Cortex of kidney (tissue), 1 donor: Measurements from ENCODE around the gene NAT8L.

Experiments
- DNase-seq: peaks from one replicate; lab custom pipeline; 2025; lab: John Stamatoyannopoulos, UW

The NAT8L gene

DNA sequence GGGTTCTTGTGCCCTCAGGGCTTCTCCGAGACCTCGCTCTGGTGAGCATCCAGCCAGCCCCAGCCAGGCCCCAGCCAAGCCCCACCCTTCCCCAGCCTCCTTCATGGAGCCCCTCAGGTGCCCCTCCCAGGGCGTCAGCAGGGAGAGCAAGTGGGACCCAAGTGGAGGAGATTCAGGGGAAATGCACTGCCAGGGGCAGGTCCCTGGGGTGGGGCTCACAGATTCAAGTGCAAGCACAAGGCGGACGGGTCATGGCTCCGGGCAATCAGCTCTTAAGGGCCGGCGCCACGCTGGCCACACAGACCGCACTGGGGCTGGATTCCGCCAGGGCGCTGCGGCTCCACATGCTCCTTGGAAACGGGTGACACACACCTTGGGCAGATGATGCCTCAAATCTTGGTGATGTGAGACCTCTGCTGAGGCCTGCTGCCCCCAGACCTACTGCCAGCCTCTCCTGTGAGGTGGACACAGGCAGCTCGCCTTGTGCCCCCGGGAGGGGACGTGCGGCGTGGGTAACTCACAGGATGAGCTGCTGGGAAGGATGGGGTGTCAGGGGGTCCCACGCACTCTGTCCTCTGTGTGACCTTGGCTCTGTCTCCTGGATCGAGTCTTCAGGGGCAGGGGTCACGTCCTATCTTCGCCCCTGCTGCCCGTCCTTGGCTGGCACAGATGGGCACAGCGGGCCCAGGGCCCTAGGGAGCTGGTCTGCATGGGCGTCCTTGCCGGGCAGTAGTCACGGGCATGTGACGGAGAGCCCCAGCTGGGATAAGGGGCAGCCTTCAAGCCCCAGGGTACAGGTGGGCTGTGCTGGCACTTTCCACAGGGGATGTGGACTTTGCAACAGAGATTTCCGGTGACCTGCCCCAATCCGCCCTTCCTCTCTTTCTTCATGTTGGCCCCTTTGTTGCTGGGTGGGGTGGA, 17.1 kb downstream of the NAT8L start:
- no peak for DNase-seq

DNA sequence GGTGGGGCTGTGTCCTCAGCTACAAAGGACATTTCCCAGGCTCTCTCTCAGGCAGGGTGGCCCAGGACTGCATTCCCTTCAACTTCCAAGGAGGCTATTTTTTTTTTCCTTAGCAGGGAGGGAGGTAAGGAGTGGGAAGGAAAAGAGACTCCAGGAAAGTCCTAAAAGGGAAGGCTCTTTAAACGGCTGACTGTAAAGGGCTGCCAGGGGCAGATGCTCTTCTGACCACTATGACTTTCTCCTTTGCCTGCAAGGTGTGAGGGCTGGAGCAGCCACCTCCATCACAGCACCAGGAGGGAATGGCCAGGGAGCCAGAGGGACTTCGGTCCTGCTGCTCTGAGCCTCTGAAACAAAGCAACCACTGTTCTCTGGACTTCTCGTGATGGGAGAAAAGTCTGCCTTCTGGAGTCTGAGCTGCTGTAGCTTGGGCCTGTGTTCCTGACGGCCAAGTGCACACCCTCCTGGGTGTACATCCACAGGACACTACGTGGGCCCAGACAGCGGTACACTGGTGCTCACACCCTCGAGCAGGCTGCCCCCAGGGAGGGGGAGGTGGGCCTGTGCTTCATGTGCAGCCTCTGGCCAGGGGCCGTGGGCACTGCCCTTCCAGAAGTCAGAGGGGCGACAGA, 17.9 kb downstream of the NAT8L start:
- no peak for DNase-seq

DNA sequence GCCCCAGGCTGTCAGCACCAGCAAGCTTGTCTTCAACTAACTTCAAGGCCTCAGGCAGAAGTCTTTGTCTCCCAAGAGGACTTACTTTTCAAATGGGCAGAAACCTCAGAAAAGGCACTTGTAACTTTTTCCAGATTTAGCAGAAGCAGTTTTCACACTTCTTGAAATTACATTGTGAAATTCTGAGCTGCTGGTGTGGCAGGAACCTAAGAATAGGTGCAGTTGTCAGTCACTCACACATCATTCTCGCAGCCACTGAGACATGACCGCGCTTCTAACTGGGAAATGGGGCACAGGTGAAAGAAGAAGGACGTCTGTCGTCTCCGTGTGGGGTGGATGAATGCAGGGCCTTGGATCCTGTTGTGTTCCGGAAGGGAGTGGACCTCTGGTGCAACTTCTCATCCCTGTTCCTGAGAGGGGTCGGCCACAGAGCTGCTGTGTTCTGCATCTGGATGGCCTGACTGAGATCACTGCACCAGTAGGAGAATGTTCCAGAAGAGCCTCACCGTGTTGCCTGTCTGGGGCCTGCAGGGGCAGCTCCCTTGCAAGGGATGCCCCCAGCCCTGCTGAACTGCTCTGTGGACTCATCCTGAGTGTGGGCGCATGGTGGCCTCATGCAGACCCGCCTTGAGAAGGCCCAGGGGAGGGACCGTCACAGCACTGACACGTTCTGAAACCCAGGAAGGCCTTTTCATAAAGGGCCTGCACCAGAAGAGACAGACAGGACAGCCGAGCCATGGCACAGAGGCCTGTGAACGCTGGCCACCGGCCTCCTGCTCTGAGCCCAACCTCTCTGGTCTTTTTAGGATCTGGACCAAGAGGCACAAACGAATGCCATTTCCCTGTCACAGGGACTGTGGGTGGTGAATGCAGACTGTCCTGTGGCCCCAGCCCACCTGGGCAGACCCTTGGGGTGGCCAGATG, 18.7 kb downstream of the NAT8L start:
- DNase-seq, result no peak

DNA sequence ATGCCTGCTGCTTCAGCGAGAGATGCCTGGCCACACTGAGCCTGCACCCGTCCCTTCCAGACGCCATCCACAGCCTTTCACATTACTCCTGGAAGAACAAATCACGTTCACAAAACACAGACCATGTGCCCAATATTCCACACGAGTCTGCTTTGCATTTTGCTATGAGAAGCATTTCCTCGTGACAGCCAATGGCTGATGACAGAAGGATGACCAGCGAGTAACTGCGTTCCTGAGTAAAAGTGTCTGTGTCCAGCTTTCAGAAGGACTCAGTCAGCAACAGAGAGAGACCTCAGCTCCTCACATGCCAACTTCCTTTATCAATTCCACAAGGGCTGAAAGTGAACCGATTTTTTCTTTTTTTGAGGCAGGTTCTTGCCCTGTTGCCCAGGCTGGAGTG, 19.5 kb downstream of the NAT8L start:
- no peak for DNase-seq

DNA sequence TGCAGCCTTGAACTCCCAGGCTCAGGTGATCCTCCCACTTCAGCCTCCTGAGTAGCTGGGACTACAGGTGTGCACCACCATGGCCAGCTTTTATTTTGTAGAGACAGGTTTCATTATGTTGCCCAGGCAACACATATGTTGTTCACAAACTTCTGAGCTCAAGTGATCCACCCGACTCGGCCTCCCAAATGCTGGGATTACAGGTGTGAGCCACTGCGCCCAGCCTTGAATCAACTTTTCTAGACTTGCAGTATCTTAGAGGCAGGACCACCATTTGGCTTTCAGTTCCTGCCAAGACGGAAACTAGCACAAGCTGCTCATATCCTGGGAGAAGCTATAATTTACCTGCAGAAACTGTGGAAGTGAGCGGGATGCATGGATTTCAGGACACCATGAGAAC, 19.9 kb downstream of the NAT8L start:
- no peak for DNase-seq

DNA sequence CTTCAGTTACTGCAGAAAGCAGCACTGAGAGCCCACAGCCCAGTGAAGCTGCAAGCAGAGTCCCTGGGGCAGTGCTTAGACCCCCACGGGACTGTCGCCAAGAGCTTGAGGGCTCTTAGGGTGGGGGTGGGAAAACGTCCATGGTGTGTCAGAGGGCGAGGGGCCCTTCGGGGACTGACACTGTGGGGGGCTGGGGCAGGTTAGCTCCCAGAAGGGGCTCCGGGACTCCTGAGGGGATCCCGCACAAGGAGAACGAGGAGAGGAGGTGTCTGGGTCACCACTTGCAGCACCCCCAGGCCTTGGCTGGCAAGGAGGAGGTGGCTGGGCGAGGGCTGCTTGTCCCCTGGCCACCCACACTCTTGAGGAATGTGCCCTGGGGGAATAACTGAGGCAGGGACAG, 20.8 kb downstream of the NAT8L start:
- DNase-seq, result no peak

DNA sequence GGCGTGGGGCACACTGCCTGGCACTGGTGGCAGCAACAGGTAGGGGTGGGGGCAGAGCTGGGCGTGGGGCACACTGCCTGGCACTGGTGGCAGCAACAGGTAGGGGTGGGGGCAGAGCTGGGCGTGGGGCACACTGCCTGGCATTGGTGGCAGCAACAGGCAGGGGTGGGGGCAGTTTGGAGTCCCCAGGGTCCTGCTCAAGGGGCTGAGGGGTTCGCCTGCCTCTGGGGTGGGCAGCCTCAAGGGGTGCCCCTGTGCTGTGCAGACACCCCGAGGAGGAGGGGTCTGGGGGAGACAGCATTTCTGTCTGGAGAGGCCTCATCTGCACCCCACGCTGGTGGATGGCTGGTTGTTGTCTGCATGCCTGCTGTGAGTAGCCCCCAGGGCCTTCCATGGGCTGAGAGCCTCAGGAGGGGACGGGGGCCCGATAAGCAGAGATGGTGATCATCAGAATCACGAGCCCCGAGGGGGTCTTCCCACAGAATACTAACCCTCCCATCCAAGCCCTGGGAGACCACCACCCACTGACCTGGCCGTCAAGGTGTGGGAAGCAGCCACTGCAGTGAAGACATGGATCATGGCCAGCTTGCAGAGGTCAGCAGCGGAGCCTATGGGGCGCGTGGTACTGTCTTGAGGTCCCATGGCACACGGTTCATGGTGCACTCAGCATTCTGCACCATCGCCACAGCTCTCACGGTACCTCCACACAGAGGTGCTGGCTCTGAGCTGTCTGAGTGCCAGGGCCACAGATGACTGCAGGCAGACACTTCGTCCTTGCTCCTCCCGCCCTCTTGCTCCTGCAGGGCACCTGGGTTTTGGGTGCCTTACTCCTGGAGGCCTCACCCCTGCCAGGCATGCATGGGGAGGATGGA, 21.5 kb downstream of the NAT8L start:
- DNase-seq, result no peak

DNA sequence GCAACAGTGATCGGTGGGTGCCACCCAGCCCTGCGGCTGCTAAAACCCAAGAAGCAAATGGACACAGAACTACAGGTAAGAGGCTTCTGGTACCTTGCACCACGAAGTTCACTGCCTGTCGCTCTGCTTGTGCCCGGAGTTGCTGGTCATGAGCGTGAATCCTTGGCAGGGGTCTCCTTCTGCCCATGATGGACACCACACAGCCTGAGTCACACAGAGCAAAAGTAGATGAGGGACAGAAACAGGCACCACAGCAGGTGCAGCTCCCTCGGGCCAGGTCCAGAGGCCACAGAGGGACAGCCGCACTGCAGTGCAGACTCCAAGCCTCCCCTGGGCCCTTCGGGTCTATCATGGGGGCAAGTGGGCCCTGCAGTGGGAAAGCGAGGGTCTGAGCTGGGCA, 22.4 kb downstream of the NAT8L start:
- no peak for DNase-seq

DNA sequence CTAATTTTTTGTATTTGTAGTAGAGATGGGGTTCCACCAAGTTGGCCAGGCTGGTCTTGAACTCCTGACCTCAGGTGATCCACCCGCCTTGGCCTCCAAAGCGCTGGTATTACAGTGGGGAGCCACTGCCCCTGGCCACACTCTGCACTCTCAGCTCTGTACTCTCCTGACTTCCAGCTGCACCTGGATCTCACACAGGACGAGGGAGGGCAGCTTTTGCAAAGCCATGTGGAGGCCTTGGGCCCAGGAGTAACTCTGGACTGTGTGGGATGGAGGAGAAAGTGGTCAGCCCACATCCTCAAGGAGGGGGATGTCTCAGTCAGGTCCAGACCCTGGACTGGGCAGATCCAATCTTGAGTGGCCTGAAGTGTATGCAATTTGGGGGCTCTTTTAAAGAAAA, 23.0 kb downstream of the NAT8L start:
- no peak for DNase-seq

DNA sequence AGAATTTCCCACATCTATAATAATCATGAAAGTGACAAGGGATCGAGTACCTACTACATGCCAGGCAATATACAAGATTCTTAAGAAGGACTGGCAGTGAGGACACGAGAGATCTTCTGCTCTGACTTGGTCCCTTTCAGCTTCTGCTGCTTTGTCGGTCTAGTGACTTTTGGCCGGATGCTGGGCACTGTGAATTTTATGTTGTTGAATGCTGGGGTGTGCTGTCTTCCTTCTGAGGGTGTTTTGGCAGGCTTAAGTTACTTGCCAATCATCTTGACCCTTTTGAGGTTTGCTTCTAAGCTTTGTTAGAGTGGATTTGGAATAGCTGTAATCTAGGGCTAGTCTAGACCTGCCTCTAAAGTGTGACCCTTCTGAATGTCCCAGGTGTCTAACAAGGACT, 23.5 kb downstream of the NAT8L start:
- no peak for DNase-seq

DNA sequence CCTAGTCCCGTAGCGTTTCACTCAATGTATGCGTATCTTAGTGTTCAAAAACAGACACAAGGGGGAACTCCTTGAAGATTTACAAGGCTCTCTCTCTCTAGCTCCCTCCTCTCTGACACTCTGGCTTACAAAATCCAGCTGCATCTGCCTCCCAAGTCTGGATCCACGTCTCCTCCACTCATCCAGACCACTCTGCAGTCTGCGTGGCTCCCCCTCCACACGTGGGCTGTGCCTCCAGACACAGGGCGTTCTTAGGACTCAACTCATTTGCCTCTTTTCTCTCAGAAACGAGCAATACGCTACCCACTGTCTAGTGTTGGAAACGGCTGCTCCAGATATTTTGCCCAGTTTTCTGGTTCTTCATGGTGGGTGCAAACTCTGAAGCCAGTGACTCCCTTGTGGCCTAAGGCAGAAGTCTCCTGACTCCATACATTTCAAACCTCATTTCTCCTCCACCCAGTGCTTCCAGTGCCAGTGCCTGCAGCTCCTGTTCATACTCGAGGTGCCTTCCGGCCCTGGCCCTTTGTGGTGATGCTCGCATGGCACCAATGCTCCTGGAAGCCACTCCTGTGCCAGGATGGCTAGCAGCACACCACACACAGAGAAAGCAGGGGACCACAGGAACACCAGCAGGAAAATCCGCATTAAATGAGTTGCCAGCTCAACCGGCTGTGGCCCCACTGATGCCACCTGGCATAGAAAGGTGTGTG, 24.1 kb downstream of the NAT8L start:
- DNase-seq, result no peak

DNA sequence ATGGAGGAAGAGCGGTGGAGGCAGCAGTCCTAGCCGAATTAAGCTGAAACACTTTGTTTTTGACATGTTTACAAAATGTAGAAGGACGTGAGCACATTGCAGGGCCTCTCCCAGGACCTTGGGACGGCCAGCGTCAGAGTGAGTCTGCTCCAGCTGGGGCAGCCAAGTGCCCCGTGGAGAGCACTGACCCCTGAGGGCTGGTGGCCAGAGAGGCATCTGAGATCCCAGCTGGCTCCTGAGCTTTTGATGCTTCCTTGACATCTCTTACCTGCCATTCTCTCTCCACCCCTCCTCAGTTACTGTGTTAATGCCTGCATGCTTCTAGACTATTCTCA, 24.7 kb downstream of the NAT8L start:
- no peak for DNase-seq

DNA sequence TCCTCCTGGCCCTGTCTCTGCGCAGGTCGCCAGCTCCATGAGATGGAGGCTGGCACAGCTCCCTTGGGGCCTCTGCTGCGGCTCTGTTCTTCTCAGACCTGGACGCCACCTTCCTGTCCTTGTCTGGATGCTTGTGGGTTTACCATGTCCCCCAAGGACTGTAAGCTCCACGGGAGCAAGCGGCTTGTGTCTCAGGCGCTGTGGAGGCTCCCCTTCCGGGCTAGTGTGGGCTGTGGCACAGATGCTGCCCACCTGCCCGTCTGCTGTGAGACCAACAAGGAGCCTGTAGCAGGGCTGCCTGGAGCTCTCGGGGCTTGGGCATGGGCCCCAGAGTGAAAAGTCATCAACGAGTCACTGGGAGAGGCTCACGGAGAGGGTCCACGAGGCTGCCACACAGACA, 25.2 kb downstream of the NAT8L start:
- DNase-seq, result no peak

DNA sequence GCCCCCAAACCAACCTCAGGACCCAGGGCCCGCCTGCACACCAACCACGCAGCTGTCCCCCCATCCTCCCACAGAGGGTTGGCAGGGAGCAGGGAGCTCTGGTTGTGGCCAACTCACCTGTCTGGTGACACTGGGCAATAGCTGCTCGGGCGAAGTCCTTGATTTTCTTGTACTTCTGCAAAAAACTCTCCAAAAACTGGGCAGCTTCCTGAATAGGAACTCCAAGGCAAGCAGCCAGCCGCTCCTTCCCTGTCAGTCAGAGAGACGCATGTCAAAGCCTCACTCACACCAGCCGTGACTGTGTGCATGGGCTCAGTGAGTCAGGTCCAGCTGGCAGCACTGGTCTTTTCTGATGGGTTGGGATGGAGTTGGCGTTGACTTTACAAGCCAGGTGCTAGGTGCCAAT, 26.4 kb downstream of the NAT8L start:
- DNase-seq, result no peak

DNA sequence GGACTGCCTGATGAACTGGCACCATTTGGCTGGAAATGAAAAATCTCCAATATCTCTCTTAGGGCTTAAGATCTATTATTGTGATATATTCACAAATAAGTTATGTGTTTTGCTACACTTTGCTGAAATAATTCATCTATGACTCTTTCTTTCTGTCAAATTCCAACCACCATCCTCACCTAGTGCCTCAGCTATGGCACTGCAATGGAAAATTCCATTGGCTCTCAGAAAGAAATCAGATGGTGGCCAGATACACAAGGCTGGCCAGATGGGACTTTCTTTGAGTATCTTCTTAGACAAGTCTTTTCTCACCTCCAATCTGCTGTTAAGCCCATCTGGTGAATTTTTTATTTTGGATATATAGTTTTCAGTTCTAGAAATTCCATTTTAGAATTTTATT, 28.0 kb downstream of the NAT8L start:
- DNase-seq, result no peak

DNA sequence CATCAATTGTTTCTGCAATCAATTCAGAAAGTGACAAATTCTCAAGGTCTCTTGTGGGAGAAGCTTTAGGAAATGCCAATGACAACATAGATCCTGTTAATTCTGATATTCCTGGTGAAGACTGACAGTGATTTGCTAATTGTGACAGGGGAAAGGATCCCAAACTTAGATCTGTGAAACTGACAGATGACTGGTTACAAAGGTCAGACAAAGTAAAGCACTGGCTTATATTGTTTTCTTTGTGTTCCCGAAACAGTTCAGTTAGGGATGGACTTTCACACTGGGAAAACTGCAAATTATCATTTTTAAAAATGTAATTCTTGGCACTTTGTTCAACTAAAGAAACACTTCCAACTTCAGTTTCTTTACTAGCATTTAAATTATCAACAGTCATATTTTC, 30.1 kb downstream of the NAT8L start:
- DNase-seq, result no peak

DNA sequence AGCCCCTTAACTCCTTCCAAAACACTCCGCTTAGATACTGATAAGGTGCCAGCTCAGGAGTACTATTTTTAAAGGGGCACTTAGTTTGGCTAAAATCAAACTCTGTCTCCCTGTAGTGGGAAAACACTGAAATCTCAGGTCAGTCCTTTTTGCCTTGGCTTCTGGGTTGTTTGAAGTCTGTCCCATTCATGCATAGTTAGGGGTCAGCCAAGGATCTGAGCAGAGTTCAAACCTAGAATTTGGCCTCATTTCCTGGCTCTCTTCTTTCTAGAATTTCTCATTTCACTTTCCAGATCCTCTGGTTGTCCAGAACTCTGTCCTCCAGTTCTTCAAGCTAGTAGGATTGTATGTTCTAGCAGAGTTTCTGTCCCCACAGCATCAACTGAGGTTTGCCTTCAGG, 31.5 kb downstream of the NAT8L start:
- DNase-seq, result no peak

DNA sequence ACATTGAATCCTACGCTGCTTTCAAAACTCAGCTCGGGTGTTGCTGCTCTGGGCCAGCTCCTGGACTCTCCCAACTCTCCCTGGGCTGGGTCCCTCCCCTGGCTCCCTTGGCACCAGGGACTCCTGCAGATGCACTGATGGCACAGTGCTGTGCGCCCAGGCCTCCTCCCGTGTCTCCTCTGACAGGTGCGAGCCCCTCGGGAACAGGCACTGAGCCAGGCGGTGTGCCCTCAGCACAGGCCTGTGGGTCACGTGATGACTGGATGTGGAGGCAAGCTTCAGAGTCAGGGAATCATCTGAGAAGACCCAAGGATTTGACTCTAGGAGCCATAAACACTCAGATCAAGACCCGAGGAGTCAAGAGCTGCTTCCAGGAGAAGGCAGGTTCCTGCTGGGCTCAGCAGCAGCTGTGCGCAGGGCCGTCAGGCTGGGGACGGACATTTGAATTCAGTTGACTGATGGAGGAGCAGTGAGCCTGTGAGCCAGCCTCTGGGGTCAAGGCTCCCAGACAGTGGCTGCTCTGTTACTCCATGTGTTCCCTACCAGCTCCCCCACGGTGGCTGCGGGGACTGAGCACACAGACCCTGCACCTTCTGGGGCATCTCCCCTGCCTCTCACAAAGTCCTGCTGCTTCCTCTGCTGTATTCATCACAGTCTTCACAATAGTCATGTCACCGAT, 33.0 kb downstream of the NAT8L start:
- DNase-seq, result no peak

DNA sequence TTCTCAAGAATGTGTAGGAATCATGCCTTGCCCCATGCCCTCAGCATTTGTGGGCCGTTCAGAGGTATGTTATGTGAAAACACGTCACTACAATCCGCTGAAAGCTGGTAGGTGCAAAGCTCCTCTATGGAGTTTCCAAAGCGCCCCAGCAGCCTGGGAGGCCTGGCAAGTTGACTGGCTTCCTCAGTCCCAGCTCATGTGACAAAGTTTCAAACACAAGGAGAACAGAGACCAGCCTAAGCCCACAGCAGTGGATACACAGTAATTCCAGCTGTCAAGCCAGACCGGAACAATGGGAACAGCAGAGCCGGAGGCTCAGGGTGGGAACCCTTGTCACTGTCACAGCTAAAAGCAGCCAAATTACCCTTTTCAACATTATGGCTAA, 33.5 kb downstream of the NAT8L start:
- no peak for DNase-seq

DNA sequence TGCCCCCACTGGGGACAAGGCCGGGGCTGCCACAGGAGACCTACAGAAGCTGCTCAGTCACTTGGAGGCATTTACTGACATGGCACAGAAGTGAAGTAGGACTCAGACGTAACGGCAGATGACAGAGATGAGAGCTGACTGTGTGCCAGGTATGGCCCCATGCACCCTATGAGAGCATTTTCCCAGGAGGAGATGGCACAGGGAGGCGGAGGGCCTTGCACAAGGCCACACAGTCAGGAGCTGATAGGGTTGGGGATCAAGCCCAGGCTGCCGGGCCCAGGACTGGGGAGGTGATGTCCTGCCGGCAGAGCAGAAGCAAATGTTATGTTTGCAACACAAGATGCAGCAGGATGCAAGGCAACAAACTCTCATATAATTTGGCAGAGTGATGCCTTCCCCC, 34.1 kb downstream of the NAT8L start:
- no peak for DNase-seq

DNA sequence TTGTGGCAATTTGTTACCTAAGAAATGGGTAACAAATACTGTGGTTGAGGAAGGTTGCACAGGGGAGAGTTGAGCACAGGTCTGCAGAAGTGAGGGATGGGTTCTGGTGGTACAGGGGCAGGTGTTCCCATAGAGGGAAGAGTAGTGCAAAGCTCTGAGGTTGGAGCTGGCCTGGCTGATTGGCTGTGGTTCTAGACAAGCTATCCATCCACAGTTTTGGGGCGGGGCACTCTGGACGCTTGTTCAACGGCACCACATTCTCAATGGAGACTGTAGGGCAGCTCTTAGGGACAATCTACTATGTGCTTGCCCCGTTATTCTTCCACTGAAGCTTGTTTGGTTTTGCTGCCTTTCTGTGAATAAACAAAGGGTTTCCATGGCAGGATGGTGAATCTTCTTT, 35.4 kb downstream of the NAT8L start:
- no peak for DNase-seq
